Heart left ventricle (tissue), 13 donors: ENCODE measurements around the gene OR51B6.

ENCODE experiments used
- CTCF ChIP-seq, 12 donors: fragments of 200-600 bp; sonication (generic) in 4 of 12; IDR thresholded peaks; one replicate each; pipeline versions ENCODE4 v1.5.0 to v1.8.0; 2018 to 2022; ENCODE audit warnings: antibody characterized with exemption in 12 of 12, mild to moderate bottlenecking in 5 of 12
- POLR2A ChIP-seq, 2 donors: fragments of 450-650 bp; IDR thresholded peaks; one replicate each; pipeline ENCODE4 v1.6.1; 2017; ENCODE audit warnings: antibody characterized with exemption in 2 of 2, mild to moderate bottlenecking in 2 of 2, moderate library complexity in 2 of 2
- donor health status: ischemic (EF 13 %, LVEDD 7.1; RV severe dilation, severe dysfunction).
- donor health status: DM: no; HTN: yes; CAD: no.
- donor health status: DM: no; HTN: no; CAD: no.
- donor health status: ischemic (EF 25% LVEDD 6.9; RV normal size, moderate dysfunction).
- donor health status: ischemic (EF 25% LVEDD 5.7; RV mildly dilated, moderate dysfunction).
- donor health status: ischemic (EF 35%, LVEDD 5.7; RV mildly dilated, moderate dysfunction).
- donor health status: nonischemic (EF 11% LVEDD 7.7; RV severe dilation, severe dysfunction).
- donor health status: DM: yes; HTN: yes; CAD: no.
- donor health status: PGD.
- donor health status: ischemic (EF 29% LVEDD 5.4; RV normal size, mild dysfunction).
- donor health status: nonischemic (EF 23%, LVEDD 6.1; RV moderate dilation, normal function).

- TF ChIP-seq CTCF (IDR thresholded peaks at IDR 0.05) (no peak), POLR2A (IDR thresholded peaks at IDR 0.05) (no peak)
These were observed 27.1 kb upstream of the OR51B6 start, which contains the start of gene OR51B2 for GRCh38 chr11:5324197-5324596.
